Measurements from ENCODE around the gene TRPC4AP.
"Not testable (repeated sequence)": the region's sequence is repeated elsewhere in the genome, so short reads cannot be mapped to it uniquely, and the experiment has no call there.

Gene TRPC4AP

DNA sequence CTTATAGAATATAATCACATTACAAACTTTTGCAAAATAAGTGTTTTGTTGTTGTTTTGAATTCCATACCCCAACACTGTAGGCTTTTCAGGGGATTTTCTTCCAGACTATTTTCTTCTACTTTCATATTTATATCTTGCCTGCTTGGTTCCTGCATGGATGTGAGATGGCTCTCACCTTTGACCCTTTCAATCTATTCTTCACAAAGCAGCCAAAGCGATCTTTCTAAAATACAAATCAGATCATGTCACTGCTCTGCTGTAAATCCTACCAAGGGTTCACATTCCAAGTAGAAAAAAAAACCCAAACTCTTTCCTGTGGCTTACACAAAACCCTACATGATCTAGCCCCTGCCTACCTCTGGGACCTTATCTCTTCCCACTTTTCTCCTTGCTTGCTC, 25.0 kb upstream of the TRPC4AP start:
- Histone ChIP-seq H3K9me2 (replicated peaks; ENCODE audit: low read depth, low read length) (no peaks in the 10 kb centered on the region), H3K4me2 (ENCODE audit: low read depth, low read length, poor library complexity, severe bottlenecking) (no peak overlapping the region), H4K20me1 (ENCODE audit: insufficient read depth, low read length, poor library complexity, severe bottlenecking) (no peaks in the 10 kb centered on the region), H3K9me3 (ENCODE audit: insufficient read depth, low read depth, low read length) (no peaks in the 10 kb centered on the region), H3K79me2 (ENCODE audit: insufficient read depth, low read length) (no peaks in the 10 kb centered on the region), H3K27me3 (ENCODE audit: insufficient read depth, low read length, poor library complexity, severe bottlenecking) (no peaks in the 10 kb centered on the region), H2AFZ (ENCODE audit: low read length) (no peak overlapping the region), H3K36me3 (ENCODE audit: insufficient read depth, low read length) (peaks cover 7% of the 10 kb centered on the region; the same call in 1 of the 2 replicates), H3K4me1 (ENCODE audit: insufficient read depth, low read length, poor library complexity, severe bottlenecking) (no peaks in the 10 kb centered on the region), H3K4me3 (ENCODE audit: low read length, poor library complexity, severe bottlenecking) (no peak overlapping the region), H3F3A (ENCODE audit: low read depth) (no peaks in the 10 kb centered on the region), H3K9ac (ENCODE audit: low read depth, low read length, poor library complexity, severe bottlenecking) (no peak overlapping the region)
- no peak for TF ChIP-seq EZH2phosphoT487 (IDR thresholded peaks at IDR 0.05; ENCODE audit: borderline replicate concordance)
- TF ChIP-seq, protein P1, sequence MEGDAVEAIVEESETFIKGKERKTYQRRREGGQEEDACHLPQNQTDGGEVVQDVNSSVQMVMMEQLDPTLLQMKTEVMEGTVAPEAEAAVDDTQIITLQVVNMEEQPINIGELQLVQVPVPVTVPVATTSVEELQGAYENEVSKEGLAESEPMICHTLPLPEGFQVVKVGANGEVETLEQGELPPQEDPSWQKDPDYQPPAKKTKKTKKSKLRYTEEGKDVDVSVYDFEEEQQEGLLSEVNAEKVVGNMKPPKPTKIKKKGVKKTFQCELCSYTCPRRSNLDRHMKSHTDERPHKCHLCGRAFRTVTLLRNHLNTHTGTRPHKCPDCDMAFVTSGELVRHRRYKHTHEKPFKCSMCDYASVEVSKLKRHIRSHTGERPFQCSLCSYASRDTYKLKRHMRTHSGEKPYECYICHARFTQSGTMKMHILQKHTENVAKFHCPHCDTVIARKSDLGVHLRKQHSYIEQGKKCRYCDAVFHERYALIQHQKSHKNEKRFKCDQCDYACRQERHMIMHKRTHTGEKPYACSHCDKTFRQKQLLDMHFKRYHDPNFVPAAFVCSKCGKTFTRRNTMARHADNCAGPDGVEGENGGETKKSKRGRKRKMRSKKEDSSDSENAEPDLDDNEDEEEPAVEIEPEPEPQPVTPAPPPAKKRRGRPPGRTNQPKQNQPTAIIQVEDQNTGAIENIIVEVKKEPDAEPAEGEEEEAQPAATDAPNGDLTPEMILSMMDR (conservative IDR thresholded peaks at IDR 0.05; ENCODE audit: low read length), result no peak

DNA sequence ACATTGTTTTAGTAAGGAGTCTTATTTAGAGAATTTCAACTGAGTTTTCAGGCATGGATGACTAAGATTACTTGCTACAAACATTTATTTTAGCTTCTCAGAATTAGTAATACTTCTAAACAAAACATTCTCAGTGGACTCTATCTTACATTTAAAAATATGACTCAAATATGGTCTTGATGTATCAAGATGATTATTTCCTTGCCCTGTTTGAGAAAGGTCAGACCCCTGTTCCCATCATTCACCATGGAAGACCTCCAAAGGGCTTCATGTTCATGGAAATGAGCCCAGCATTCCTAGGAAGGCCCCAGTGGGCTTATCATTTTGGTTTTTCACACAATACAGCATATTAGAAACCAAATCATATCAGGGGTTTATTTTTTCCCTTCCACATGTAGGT, 24.6 kb upstream of the TRPC4AP start:
- H3K27me3 ChIP-seq (ENCODE audit: insufficient read depth, low read length, poor library complexity, severe bottlenecking), result no peaks in the 10 kb centered on the region
- no peaks in the 10 kb centered on the region for H3F3A ChIP-seq (ENCODE audit: low read depth)
- TF ChIP-seq, protein P1 (conservative IDR thresholded peaks at IDR 0.05; ENCODE audit: low read length), result no peak
- TF ChIP-seq EZH2phosphoT487 (IDR thresholded peaks at IDR 0.05; ENCODE audit: borderline replicate concordance), result no peak
- H3K4me2 ChIP-seq (ENCODE audit: low read depth, low read length, poor library complexity, severe bottlenecking), result no peak overlapping the region
- no peaks in the 10 kb centered on the region for H3K9me2 ChIP-seq (replicated peaks; ENCODE audit: low read depth, low read length)
- H3K9me3 ChIP-seq (ENCODE audit: insufficient read depth, low read depth, low read length), result no peaks in the 10 kb centered on the region
- H3K4me1 ChIP-seq (ENCODE audit: insufficient read depth, low read length, poor library complexity, severe bottlenecking), result no peaks in the 10 kb centered on the region
- no peak overlapping the region for H2AFZ ChIP-seq (ENCODE audit: low read length)
- peaks cover 5% of the 10 kb centered on the region; the same call in 1 of the 2 replicates for H3K36me3 ChIP-seq (ENCODE audit: insufficient read depth, low read length)
- no peaks in the 10 kb centered on the region for H3K79me2 ChIP-seq (ENCODE audit: insufficient read depth, low read length)
- no peaks in the 10 kb centered on the region for H4K20me1 ChIP-seq (ENCODE audit: insufficient read depth, low read length, poor library complexity, severe bottlenecking)
- H3K9ac ChIP-seq (ENCODE audit: low read depth, low read length, poor library complexity, severe bottlenecking), result no peak overlapping the region
- H3K4me3 ChIP-seq (ENCODE audit: low read length, poor library complexity, severe bottlenecking), result no peak overlapping the region

DNA sequence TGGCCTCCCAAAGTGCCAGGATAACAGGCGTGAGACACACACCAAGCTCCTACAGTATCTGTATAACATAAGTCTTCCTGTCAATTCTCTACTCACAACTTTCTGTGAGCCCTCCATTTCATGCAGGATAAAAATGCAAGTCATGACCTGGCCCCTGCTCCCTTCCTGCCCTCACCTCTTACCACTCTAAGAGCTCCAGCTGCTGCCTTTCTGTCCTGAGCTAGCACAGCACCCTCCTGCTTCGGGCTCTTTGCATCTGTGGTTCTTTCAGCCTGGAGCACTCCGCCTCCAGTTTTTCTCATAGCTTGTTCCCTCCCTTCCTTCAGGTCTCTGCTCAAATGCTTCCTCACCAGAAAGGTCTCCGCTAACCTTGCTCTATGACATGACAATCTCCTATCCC, 23.7 kb upstream of the TRPC4AP start:
- no peaks in the 10 kb centered on the region for H3K27me3 ChIP-seq (ENCODE audit: insufficient read depth, low read length, poor library complexity, severe bottlenecking)
- no peak overlapping the region for H2AFZ ChIP-seq (ENCODE audit: low read length)
- H3K9me3 ChIP-seq (ENCODE audit: insufficient read depth, low read depth, low read length), result no peaks in the 10 kb centered on the region
- TF ChIP-seq EZH2phosphoT487 (IDR thresholded peaks at IDR 0.05; ENCODE audit: borderline replicate concordance), result no peak
- no peaks in the 10 kb centered on the region for H4K20me1 ChIP-seq (ENCODE audit: insufficient read depth, low read length, poor library complexity, severe bottlenecking)
- no peak overlapping the region for H3K4me3 ChIP-seq (ENCODE audit: low read length, poor library complexity, severe bottlenecking)
- H3F3A ChIP-seq (ENCODE audit: low read depth), result no peaks in the 10 kb centered on the region
- no peak overlapping the region for H3K4me2 ChIP-seq (ENCODE audit: low read depth, low read length, poor library complexity, severe bottlenecking)
- no peaks in the 10 kb centered on the region for H3K4me1 ChIP-seq (ENCODE audit: insufficient read depth, low read length, poor library complexity, severe bottlenecking)
- H3K9ac ChIP-seq (ENCODE audit: low read depth, low read length, poor library complexity, severe bottlenecking), result no peak overlapping the region
- peaks cover 5% of the 10 kb centered on the region; the same call in 1 of the 2 replicates for H3K36me3 ChIP-seq (ENCODE audit: insufficient read depth, low read length)
- H3K9me2 ChIP-seq (replicated peaks; ENCODE audit: low read depth, low read length), result no peaks in the 10 kb centered on the region
- no peaks in the 10 kb centered on the region for H3K79me2 ChIP-seq (ENCODE audit: insufficient read depth, low read length)

DNA sequence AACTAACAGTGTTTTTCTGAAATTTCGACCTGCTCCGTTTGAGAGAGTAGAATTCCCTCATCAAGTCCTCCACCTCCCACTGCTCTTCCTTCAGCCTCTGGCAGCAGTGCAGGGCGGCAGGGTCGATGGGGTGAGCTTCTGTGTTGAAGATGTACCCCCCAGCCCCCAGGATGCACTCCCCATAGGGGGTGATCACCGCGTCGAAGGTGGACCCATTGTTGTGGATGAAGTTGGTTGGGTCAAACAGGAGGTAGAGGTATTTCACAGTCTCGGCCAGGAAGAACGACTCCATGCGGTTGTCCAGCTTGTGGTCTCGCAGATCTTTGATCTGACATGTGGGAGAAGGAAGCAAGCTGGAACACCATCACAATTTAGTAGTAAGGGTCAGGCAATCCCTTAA, 23.0 kb upstream of the TRPC4AP start:
- H3K79me2 ChIP-seq (ENCODE audit: insufficient read depth, low read length), result no peaks in the 10 kb centered on the region
- H3K4me2 ChIP-seq (ENCODE audit: low read depth, low read length, poor library complexity, severe bottlenecking), result no peak overlapping the region
- no peak overlapping the region for H3K9ac ChIP-seq (ENCODE audit: low read depth, low read length, poor library complexity, severe bottlenecking)
- TF ChIP-seq EZH2phosphoT487 (IDR thresholded peaks at IDR 0.05; ENCODE audit: borderline replicate concordance), result no peak
- TF ChIP-seq, protein P1 (conservative IDR thresholded peaks at IDR 0.05; ENCODE audit: low read length), result no peak
- H4K20me1 ChIP-seq (ENCODE audit: insufficient read depth, low read length, poor library complexity, severe bottlenecking), result no peaks in the 10 kb centered on the region
- H3K9me2 ChIP-seq (replicated peaks; ENCODE audit: low read depth, low read length), result no peaks in the 10 kb centered on the region
- H3K4me3 ChIP-seq (ENCODE audit: low read length, poor library complexity, severe bottlenecking), result no peak overlapping the region
- peaks cover 5% of the 10 kb centered on the region; the same call in 1 of the 2 replicates for H3K36me3 ChIP-seq (ENCODE audit: insufficient read depth, low read length)
- no peaks in the 10 kb centered on the region for H3F3A ChIP-seq (ENCODE audit: low read depth)
- H2AFZ ChIP-seq (ENCODE audit: low read length), result no peak overlapping the region
- H3K27me3 ChIP-seq (ENCODE audit: insufficient read depth, low read length, poor library complexity, severe bottlenecking), result no peaks in the 10 kb centered on the region
- H3K4me1 ChIP-seq (ENCODE audit: insufficient read depth, low read length, poor library complexity, severe bottlenecking), result no peaks in the 10 kb centered on the region
- H3K9me3 ChIP-seq (ENCODE audit: insufficient read depth, low read depth, low read length), result no peaks in the 10 kb centered on the region

DNA sequence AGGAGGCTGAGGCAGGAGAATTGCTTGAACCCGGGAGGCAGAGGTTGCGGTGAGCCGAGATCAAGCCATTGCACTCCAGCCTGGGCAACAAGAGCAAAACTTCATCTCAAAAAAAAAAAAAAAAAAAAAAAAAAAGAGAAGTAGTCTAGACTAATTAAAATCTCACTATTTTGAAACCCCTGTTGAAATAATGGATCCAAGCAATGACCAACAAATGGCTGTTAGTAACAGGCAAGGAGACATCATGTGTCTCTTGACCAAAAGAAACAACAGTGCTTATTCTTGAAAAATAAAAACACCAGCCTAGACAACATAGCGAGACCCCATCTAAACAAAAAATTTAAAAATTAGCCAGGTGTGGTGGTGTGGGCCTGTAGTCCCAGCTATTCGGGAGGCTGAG, 19.7 kb upstream of the TRPC4AP start:
- H3K4me2 ChIP-seq (ENCODE audit: low read depth, low read length, poor library complexity, severe bottlenecking); H3K9me3 ChIP-seq (ENCODE audit: insufficient read depth, low read depth, low read length); H3K9ac ChIP-seq (ENCODE audit: low read depth, low read length, poor library complexity, severe bottlenecking); H3K4me1 ChIP-seq (ENCODE audit: insufficient read depth, low read length, poor library complexity, severe bottlenecking); H3K4me3 ChIP-seq (ENCODE audit: low read length, poor library complexity, severe bottlenecking); H3K9me2 ChIP-seq (replicated peaks; ENCODE audit: low read depth, low read length); H2AFZ ChIP-seq (ENCODE audit: low read length); H3K36me3 ChIP-seq (ENCODE audit: insufficient read depth, low read length); H3F3A ChIP-seq (ENCODE audit: low read depth); H4K20me1 ChIP-seq (ENCODE audit: insufficient read depth, low read length, poor library complexity, severe bottlenecking); H3K27me3 ChIP-seq (ENCODE audit: insufficient read depth, low read length, poor library complexity, severe bottlenecking); H3K79me2 ChIP-seq (ENCODE audit: insufficient read depth, low read length): not testable (repeated sequence)

Data from Loucy (cell line).